CD4-positive, alpha-beta T cell treated with Interleukin-17A for 1 hour (primary cell): ENCODE results near the gene APELA.
"Not testable (repeated sequence)": the region's sequence is repeated elsewhere in the genome, so short reads cannot be mapped to it uniquely, and the experiment has no call there.

Experiments
- DNase-seq: peaks from one replicate; pipeline ENCODE4 v3.0.0-alpha.2; 2020

APELA gene

DNA sequence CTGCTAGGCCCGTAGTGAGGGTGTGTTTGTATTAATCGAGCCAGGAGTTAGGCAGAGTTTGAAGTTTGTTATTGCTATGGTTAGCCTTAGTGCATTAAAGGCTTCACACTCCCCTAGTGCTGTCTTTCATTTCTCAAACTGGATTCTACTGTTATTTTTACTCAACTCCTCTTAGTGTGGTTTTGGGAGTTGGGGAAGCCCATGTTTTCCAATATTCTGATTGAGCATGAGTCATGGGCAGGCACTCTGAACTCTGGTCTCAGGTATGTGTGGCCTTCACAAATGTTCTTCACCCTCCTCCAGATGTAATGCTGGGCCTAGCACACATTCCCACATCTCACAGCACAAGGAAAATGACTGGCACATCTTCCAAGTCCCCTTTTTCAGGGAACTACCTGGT is 50.1 kb downstream of the APELA start:
- DNase-seq, result not testable (repeated sequence)

DNA sequence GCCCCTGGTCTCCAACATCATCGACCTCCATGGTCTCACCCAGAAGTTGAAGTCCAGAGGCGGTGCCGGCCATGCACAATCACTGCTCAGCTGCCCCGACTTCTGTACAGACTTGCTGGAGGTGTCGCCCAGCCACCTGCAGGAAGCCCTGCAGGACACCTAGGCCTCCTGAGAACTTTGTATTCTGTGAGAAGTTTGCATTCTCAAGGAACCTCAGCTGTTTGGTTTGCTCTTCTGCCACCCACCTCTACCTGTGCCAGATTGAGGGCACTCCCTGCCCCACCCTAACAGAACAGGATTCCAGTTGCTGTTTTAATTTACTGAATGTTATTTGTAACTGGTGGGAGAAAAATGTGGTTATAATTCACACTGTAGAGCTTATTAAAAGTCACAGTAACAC is 53.7 kb downstream of the APELA start:
- no peak for DNase-seq

DNA sequence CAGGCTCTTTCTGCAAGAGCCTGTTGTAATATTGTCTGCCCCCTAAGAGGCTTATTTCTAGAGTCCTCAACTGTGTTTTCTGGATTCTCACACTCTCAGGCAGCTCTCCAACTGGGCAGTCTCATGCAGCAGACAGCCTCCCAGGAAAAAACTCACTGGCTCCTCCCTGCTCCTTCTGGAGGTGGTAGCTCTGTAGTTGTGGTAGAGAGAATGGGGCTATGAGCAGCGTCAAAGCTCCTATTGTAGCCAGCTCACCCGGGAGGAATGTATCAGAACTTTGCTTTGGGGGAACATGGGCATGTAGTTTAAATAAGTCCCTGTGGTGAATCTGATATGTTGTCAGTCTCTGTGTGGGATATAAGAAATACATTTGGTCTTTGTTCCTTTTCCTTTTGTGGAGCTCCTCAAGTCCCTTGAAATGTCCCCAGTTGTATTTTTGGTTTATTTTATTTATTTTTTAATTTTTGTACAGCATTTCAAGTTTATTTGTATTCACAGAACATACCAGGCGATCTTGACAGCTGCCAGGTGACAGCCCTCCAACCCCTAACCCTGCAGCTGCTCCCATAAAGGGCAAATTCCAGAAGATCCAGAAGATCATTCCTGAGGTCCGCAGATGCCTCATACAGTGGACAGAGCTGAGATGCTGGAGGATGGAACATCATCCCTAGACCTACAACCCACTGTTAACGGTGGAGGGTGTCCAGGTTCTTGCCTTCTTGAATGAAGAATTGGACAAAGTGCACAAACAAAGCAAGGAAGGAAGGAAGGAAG is 54.8 kb downstream of the APELA start:
- no peak for DNase-seq

DNA sequence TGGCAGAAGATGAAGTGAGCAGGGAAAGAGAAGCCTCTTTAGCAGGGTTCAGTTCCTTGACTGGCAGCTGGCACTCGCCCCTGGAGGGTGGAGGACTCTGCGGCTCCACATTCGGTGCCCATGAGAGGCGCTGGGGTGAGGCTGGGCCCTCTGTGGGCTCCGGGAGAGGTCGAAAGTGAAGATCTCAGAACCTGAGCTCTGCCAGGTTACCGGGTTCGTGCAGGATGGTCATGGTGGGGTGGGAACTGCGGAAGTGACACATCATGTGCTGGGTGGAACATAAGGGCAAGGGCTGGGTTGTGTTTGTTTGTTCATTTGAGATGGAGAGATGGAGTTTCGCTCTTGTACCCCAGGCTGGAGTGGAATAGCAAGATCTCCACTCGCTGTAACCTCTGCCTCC is 56.3 kb downstream of the APELA start:
- no peak for DNase-seq

DNA sequence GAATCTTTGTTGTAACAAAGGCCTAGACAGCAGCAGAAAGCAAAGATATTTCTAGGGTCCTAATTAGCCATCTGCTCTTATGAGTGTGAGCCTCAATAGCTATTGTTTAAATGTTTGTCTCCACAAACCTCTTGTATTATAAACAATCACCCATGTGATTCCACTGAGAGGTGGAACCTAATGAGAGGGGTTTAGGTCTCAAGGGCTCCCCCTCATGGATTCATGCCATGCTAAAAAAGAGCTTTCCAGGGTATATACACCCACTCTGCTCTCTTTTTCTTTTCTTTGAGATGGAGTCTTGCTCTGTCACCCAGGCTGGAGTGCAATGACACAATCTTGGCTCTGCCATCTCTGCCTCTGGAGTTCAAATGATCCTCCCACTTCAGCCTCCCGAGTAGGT is 58.4 kb downstream of the APELA start:
- no peak for DNase-seq

DNA sequence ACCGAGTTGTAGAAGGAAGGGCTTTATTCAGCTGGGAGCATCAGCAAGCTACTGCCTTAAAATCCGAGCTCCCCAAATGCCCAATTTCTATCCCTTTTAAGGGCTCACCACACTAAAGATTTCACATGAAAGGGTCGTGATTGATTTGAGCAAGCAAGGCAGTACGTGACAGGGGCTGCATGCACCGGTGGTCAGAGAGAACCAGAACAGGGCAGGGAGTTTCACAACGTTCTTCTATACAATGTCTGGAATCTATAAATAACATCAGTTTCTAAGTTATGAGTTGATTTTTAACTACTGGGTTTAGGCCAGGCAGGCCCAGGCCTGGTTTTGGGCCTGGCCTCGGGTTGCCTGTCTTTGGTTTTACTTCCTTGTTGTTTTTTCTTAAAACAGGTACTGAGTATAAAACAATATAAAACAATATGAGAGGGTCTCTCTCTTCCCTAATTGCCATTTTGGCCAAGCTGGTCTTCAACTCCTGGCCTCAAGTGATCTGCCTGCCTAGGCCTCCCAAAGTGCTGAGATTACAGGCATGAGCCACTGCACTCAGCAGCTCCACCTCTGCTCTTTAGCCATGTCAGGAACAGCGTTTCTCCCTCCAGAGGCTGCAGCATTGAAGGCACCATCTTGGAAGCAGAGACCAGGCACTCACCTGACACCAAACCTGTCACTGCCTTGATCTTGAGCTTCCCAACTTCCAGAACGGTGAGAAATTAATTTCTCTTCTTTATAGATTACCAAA is 59.1 kb downstream of the APELA start:
- DNase-seq, result not testable (repeated sequence)

DNA sequence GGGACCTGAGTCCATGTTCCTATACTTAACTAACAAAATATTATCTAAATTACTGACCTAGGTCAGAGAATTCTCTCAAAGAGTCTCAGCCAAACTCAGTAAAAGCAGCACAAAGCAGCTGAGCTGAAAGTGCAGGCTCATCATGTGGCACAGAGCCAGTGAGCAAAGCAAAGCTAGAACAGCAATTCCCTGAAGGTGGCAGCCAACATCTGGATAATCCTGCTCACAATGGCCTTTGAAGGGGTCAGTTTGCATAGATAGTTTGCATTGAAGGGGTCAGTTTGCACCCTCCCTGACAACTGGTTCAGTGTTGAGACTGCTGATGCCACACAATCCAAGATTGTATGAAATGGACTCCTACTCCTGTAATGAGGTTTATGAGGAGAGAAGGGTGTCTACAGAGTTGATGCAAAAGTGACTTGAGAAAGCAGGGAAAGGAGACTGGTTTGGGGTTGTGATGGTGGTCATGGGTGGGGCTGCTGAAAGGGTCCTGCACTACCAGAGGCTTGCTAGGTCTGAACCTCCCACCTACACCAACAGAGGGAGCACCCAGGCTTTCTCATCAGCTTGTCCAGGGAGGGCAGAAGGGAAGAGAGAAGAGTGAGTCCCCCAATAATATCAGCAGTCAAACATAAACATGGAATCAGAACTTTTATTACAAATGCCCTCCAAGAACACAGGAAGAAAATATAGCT is 60.7 kb downstream of the APELA start:
- DNase-seq, result no peak

DNA sequence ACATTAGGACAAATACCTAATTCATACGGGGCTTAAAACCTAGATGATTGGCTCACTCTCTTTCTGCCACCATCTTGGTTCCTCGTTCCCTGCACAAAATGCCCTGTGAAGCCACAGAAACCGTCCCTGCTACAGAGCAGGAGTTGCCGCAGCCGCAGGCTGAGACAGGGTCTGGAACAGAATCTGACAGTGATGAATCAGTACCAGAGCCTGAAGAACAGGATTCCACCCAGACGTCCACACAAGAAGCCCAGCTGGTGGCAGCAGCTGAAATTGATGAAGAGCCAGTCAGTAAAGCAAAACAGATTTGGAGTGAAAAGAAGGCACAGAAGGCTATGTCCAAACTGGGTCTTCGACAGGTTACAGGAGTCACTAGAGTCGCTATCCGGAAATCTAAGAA is 66.2 kb downstream of the APELA start:
- no peak for DNase-seq

DNA sequence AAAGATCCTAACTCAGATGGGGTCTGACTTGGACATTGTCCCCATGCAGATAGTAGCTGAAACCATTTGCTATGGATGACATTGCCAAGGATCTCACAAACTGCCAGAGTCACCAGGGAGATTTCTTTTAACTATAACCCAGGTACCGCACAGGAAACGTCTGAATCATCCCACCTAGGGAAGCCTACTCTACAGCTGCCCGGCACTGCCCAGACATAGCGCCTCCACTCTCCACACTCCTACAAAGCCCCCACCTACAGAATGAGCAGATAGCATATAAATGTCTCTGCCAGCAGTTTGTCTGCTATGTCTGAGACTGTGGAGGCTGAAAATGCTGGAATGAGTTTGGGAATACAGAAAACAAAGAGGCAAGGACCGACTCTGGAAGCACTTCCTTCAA is 68.2 kb downstream of the APELA start:
- no peak for DNase-seq

DNA sequence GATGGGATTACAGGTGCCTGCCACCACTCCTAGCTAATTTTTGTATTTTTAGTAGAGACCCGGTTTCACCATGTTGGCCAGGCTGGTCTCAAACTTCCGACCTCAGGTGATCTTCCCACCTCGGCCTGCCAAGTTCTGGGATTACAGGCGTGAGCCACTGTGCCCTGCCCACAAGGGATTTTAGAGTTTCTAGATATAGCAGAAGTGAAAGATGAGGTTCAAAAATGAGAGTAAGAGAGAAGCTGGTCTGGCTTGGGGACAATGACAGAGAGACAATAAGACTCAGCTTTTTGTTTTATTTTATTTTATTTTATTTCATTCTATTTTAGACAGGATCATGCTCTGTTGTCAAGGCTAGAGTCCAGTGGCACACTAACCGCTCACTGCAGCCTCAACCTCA is 69.8 kb downstream of the APELA start:
- no peak for DNase-seq
